ENCODE measurements around the gene SNTB2.

Gene SNTB2

GRCh38 chr16:69328854-69329316, 141.9 kb downstream of the SNTB2 start:
- peaks cover 84% of the 10 kb centered on the region for H3K36me3 ChIP-seq
- no peak for DNase-seq
- no peaks in the 10 kb centered on the region for H3K27me3 ChIP-seq (ENCODE audit: insufficient read depth, low read depth, severe bottlenecking)
- H3K9me3 ChIP-seq (ENCODE audit: severe bottlenecking): no peaks in the 10 kb centered on the region
- H3K4me3 ChIP-seq (ENCODE audit: low read depth, low read length): no peak overlapping the region
- H3K27ac ChIP-seq: no peak overlapping the region
- TF ChIP-seq, protein P1, sequence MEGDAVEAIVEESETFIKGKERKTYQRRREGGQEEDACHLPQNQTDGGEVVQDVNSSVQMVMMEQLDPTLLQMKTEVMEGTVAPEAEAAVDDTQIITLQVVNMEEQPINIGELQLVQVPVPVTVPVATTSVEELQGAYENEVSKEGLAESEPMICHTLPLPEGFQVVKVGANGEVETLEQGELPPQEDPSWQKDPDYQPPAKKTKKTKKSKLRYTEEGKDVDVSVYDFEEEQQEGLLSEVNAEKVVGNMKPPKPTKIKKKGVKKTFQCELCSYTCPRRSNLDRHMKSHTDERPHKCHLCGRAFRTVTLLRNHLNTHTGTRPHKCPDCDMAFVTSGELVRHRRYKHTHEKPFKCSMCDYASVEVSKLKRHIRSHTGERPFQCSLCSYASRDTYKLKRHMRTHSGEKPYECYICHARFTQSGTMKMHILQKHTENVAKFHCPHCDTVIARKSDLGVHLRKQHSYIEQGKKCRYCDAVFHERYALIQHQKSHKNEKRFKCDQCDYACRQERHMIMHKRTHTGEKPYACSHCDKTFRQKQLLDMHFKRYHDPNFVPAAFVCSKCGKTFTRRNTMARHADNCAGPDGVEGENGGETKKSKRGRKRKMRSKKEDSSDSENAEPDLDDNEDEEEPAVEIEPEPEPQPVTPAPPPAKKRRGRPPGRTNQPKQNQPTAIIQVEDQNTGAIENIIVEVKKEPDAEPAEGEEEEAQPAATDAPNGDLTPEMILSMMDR (IDR thresholded peaks at IDR 0.05; ENCODE audit: low read depth, low read length): no peak

GRCh38 chr16:69329369-69330285, 142.7 kb downstream of the SNTB2 start:
- no peak for DNase-seq
- Histone ChIP-seq H3K27me3 (ENCODE audit: insufficient read depth, low read depth, severe bottlenecking) (no peaks in the 10 kb centered on the region), H3K9me3 (ENCODE audit: severe bottlenecking) (no peaks in the 10 kb centered on the region), H3K4me3 (ENCODE audit: low read depth, low read length) (peak overlapping the region; percentile 40), H3K27ac (peak overlapping the region; percentile 92), H3K36me3 (peaks cover 84% of the 10 kb centered on the region)
- TF ChIP-seq, protein P1 (IDR thresholded peaks at IDR 0.05; ENCODE audit: low read depth, low read length): no peak

- Histone ChIP-seq H3K4me3 (ENCODE audit: low read depth, low read length) (peak within 1 kb of the TSS; percentile 40), H3K27ac (peak within 1 kb of the TSS; percentile 92), H3K36me3 (peaks cover 84% of the 10 kb centered on the region), H3K27me3 (ENCODE audit: insufficient read depth, low read depth, severe bottlenecking) (no peaks in the 10 kb centered on the region), H3K9me3 (ENCODE audit: severe bottlenecking) (no peaks in the 10 kb centered on the region)
- TF ChIP-seq, protein P1 (IDR thresholded peaks at IDR 0.05; ENCODE audit: low read depth, low read length): no peak
- peak; percentile 96 for DNase-seq
These were observed 143.5 kb downstream of the SNTB2 start, which contains the start of gene PDF for GRCh38 chr16:69330286-69331109. TSS of gene PDF (minus strand) at chr16:69330588. CDS start at chr16:69330570, 18 bp downstream.

GRCh38 chr16:69334696-69335095, 147.7 kb downstream of the SNTB2 start:
- H3K9me3 ChIP-seq (ENCODE audit: severe bottlenecking): no peaks in the 10 kb centered on the region
- no peaks in the 10 kb centered on the region for H3K27me3 ChIP-seq (ENCODE audit: insufficient read depth, low read depth, severe bottlenecking)
- TF ChIP-seq, protein P1 (IDR thresholded peaks at IDR 0.05; ENCODE audit: low read depth, low read length): no peak
- H3K4me3 ChIP-seq (ENCODE audit: low read depth, low read length): no peak overlapping the region
- no peak overlapping the region for H3K27ac ChIP-seq
- H3K36me3 ChIP-seq: peaks cover 59% of the 10 kb centered on the region
- no peak for DNase-seq

- no peaks in the 10 kb centered on the region for H3K9me3 ChIP-seq (ENCODE audit: severe bottlenecking)
- no peak for DNase-seq
- no peaks in the 10 kb centered on the region for H3K27me3 ChIP-seq (ENCODE audit: insufficient read depth, low read depth, severe bottlenecking)
- H3K36me3 ChIP-seq: peaks cover 61% of the 10 kb centered on the region
- H3K4me3 ChIP-seq (ENCODE audit: low read depth, low read length): peak overlapping the region; percentile 55
- TF ChIP-seq, protein P1 (IDR thresholded peaks at IDR 0.05; ENCODE audit: low read depth, low read length): no peak
- H3K27ac ChIP-seq: peak overlapping the region; percentile 95
These were observed 151.8 kb downstream of the SNTB2 start for GRCh38 chr16:69338557-69339288.
